Central memory CD8-positive, alpha-beta T cell (primary cell): ENCODE results near the gene A2M.

Experiments
- ATAC-seq: fragments of 150-1000 bp; cut with Tn5 transposase; replicated peaks from 2 replicates; pipeline ENCODE4 v1.10.0; 2022; ENCODE audit warnings: mild to moderate bottlenecking, moderate FRiP score, moderate number of reproducible peaks; ENCODE audit not compliant: poor library complexity, severe bottlenecking; ENCODE audit errors: extremely low read depth
- DNase-seq, 2 donors: peaks; one replicate each; pipeline ENCODE4 v3.0.0; 2021; ENCODE audit warnings: low spot score in 2 of 2
- H3K27ac Mint-ChIP-seq: one replicate; pipeline ENCODE4 v1.8.0; 2022; ENCODE audit warnings: low read depth, mild to moderate bottlenecking, moderate library complexity, mixed read lengths
- H3K27me3 Mint-ChIP-seq: one replicate; pipeline ENCODE4 v1.8.0; 2022; ENCODE audit warnings: mixed read lengths
- H3K36me3 Mint-ChIP-seq: one replicate; pipeline ENCODE4 v1.8.0; 2022; ENCODE audit warnings: mild to moderate bottlenecking, moderate library complexity, mixed read lengths; ENCODE audit not compliant: insufficient read depth
- H3K4me1 Mint-ChIP-seq: one replicate; pipeline ENCODE4 v1.8.0; 2022; ENCODE audit warnings: mixed read lengths
- H3K4me3 Mint-ChIP-seq: one replicate; pipeline ENCODE4 v1.8.0; 2022; ENCODE audit warnings: mild to moderate bottlenecking, moderate library complexity, mixed read lengths
- H3K9me3 Mint-ChIP-seq: one replicate; pipeline ENCODE4 v1.8.0; 2022; ENCODE audit warnings: mixed read lengths

A2M gene

DNA sequence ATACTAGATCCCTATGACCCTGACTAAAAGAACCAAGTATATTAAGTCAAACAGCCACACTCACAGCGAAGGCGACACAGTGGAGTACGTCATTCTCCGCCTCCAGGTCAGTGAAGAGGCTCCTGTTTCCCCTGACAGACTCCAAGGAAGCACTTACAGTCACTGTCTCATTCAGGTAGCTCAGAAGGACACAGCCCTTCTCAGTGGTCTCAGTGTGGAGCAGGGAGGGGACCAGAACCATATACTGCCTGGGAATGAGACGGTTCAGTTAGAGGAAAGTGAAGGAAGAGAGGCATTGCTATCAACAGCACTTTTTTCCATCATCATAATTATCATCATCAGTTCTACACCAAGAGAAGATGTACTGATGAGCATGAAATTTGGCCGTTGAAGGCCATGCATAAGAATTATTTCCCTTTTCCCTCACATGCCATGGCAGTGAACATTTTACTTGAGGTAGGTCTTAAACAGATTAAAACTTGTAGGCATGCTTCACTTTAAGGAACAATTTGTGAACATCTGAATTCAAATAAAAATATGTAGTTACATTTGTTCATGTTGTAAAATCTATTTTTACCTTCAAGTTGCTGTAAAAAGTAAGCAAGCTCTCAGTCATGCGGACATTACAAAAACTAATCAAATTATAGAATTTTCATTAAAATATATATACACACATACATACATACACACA lies 2.3 kb downstream of the A2M start:
- ATAC-seq = no peak
- no peaks in the 10 kb centered on the region for H3K27me3 Mint-ChIP-seq
- no peak overlapping the region for H3K27ac Mint-ChIP-seq
- H3K36me3 Mint-ChIP-seq = peaks cover 15% of the 10 kb centered on the region
- no peak overlapping the region for H3K4me3 Mint-ChIP-seq
- no peak for DNase-seq
- no peaks in the 10 kb centered on the region for H3K9me3 Mint-ChIP-seq
- peaks cover 32% of the 10 kb centered on the region for H3K4me1 Mint-ChIP-seq

GRCh38 chr12:9112076-9112853 lies 3.5 kb downstream of the A2M start:
- no peak overlapping the region for H3K4me3 Mint-ChIP-seq
- peaks cover 30% of the 10 kb centered on the region for H3K4me1 Mint-ChIP-seq
- H3K27ac Mint-ChIP-seq = no peak overlapping the region
- H3K36me3 Mint-ChIP-seq = peaks cover 18% of the 10 kb centered on the region
- H3K9me3 Mint-ChIP-seq = no peaks in the 10 kb centered on the region
- H3K27me3 Mint-ChIP-seq = no peaks in the 10 kb centered on the region
- DNase-seq = no peak
- no peak for ATAC-seq

DNA sequence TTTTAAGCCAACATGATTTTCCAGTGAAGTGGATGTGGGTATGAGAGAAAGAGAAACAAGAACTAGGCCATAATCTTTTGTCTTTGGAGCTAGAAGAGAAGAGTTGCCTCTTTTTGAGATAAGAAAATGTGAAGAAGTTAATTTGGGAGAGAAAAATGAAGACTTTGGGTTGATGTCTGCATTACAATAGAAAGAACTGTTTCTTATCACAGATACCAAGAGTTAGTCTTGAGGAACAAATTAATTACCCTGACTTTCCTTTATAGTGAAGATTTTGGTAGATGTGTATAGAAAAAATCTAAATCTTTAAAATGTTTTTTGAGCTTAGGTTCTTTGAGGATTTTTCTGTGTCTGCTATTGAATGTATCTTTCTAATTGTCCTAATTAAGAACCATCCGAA lies 4.2 kb downstream of the A2M start:
- no peaks in the 10 kb centered on the region for H3K27me3 Mint-ChIP-seq
- no peak for ATAC-seq
- peaks cover 20% of the 10 kb centered on the region for H3K36me3 Mint-ChIP-seq
- peaks cover 23% of the 10 kb centered on the region for H3K4me1 Mint-ChIP-seq
- no peak overlapping the region for H3K4me3 Mint-ChIP-seq
- DNase-seq = no peak
- H3K9me3 Mint-ChIP-seq = no peaks in the 10 kb centered on the region
- H3K27ac Mint-ChIP-seq = peak overlapping the region; percentile 2

GRCh38 chr12:9109737-9110491 lies 5.8 kb downstream of the A2M start:
- DNase-seq (no peak), ATAC-seq (no peak)
- no peaks in the 10 kb centered on the region for H3K9me3 Mint-ChIP-seq
- peaks cover 21% of the 10 kb centered on the region for H3K36me3 Mint-ChIP-seq
- H3K27ac Mint-ChIP-seq = no peak overlapping the region
- no peaks in the 10 kb centered on the region for H3K27me3 Mint-ChIP-seq
- H3K4me1 Mint-ChIP-seq = peaks cover 7% of the 10 kb centered on the region
- no peak overlapping the region for H3K4me3 Mint-ChIP-seq

- ATAC-seq = no peak
- Mint-ChIP-seq H3K36me3 (peaks cover 21% of the 10 kb centered on the region), H3K27ac (no peak overlapping the region), H3K4me1 (peaks cover 6% of the 10 kb centered on the region), H3K9me3 (no peaks in the 10 kb centered on the region), H3K4me3 (no peak overlapping the region), H3K27me3 (no peaks in the 10 kb centered on the region)
- no peak for DNase-seq
These were observed 6.6 kb downstream of the A2M start for GRCh38 chr12:9109213-9109522.

DNA sequence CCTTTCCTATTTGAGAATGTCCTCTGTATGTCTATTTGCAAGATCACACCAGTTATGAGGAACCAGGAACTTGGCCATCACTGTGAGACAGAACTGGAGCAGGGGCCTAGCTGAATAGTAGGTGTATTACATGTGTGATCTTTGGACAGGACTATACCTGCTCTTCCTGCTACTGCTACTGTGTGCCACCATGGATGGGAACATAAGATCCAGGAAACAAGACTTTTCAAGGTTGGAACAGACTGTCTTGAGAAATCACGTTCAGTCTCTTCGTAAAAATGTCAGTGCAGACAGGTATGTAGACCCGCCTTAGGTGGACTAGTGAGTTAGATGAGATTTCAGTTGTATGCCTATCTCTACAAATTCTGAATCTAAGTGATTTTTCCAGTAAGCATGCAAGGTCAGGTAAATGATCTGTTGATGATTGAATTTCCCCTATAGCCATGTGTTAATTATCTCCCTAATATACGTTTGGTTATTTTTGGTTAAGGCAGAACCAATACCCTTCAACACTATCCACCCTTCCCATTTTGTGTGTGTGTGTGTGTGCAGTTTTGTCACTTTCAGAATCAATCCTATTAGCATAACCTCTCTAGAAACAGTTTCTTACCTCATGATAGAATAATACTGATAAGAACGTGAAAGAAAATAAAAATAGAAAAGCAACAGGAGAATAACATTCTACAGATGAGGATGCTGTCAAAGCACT lies 7.1 kb downstream of the A2M start:
- Mint-ChIP-seq H3K27ac (no peak overlapping the region), H3K4me1 (peaks cover 6% of the 10 kb centered on the region), H3K9me3 (no peaks in the 10 kb centered on the region), H3K27me3 (no peaks in the 10 kb centered on the region), H3K4me3 (no peak overlapping the region), H3K36me3 (peaks cover 18% of the 10 kb centered on the region)
- DNase-seq (no peak), ATAC-seq (no peak)

GRCh38 chr12:9107542-9107873 lies 8.2 kb downstream of the A2M start:
- no peaks in the 10 kb centered on the region for H3K9me3 Mint-ChIP-seq
- no peaks in the 10 kb centered on the region for H3K27me3 Mint-ChIP-seq
- H3K4me1 Mint-ChIP-seq = peaks cover 2% of the 10 kb centered on the region
- no peak for ATAC-seq
- H3K36me3 Mint-ChIP-seq = peaks cover 14% of the 10 kb centered on the region
- no peak overlapping the region for H3K4me3 Mint-ChIP-seq
- DNase-seq = no peak
- no peak overlapping the region for H3K27ac Mint-ChIP-seq

DNA sequence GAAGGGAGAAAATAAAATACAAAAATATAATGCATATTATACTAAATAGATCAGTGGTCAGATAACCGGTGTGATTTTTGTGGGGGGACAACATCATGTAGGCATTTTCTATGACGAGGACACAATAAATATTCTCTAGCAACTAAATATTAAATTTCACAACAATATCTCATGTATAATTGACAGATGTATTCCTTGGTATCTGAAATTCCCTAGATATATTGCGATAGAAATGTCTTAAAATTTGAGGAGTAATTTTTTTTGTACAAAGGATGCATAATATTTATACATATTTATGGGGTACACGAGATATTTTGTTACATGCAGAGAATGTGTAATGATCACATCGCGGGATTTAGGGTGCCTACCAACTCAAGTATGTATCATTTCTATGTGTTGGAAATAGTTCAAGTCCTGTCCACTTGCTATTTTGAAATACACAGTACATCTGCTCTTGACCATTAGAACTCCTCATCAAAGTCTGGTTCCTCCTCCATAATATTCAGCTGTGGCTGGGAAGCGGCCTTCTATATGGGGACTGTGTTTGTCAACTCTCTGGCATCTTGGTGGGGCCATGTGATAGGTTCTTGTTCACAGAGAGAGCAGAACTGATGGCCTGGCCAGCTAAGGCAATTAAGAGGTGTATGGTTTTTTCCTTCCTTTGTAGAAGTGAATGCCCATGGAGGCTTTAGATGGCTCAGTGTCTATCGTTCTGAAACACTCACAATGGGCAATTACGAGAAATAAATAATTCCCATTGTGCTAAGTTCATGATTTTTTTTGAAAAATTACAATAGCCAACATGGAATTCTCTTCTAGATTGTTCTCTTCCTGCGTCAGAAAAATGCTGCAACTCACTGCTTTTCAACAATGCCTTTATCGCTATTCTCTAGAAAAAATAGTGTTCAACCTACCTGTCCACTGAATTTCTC lies 8.8 kb downstream of the A2M start:
- Mint-ChIP-seq H3K9me3 (no peaks in the 10 kb centered on the region), H3K4me3 (no peak overlapping the region), H3K27me3 (no peaks in the 10 kb centered on the region), H3K27ac (no peak overlapping the region), H3K4me1 (peaks cover 6% of the 10 kb centered on the region), H3K36me3 (peaks cover 17% of the 10 kb centered on the region)
- DNase-seq (no peak), ATAC-seq (no peak)

GRCh38 chr12:9106067-9106466 lies 9.7 kb downstream of the A2M start:
- H3K36me3 Mint-ChIP-seq = peaks cover 18% of the 10 kb centered on the region
- no peaks in the 10 kb centered on the region for H3K27me3 Mint-ChIP-seq
- ATAC-seq (no peak), DNase-seq (no peak)
- no peak overlapping the region for H3K4me3 Mint-ChIP-seq
- peaks cover 6% of the 10 kb centered on the region for H3K4me1 Mint-ChIP-seq
- H3K9me3 Mint-ChIP-seq = no peaks in the 10 kb centered on the region
- H3K27ac Mint-ChIP-seq = no peak overlapping the region

DNA sequence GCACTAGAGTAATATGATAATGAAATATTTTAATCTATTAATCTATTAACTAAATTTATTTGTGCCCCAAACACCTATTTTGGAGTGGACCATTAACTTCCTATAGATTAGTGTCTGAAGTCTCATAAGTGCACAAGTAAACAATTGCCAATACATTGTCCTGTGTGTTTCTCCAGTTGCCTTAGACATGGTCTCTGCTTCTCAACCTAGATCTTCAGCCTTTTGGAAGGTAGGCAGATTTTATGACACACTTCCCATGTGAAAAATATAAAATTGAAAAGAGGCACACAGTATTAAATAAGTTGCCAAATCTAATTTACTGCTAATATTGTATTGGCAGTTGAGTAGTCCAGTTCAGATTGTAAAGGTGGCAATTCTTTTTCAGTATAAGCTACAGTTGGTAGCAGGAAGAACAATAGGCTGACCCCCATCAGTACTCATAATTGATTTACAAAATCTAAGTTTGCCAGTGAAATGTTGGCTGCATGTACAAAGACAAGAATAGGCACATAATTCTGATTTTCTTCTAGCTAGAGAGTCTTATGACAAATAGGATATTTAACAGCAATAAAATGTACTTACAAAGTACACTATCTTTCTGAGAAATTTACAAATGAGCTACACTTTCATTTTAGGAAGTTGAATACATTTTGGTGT lies 10.8 kb downstream of the A2M start:
- H3K9me3 Mint-ChIP-seq = no peaks in the 10 kb centered on the region
- H3K4me3 Mint-ChIP-seq = no peak overlapping the region
- H3K27me3 Mint-ChIP-seq = no peaks in the 10 kb centered on the region
- ATAC-seq (no peak), DNase-seq (no peak)
- H3K36me3 Mint-ChIP-seq = peaks cover 22% of the 10 kb centered on the region
- no peak overlapping the region for H3K27ac Mint-ChIP-seq
- H3K4me1 Mint-ChIP-seq = peaks cover 6% of the 10 kb centered on the region

DNA sequence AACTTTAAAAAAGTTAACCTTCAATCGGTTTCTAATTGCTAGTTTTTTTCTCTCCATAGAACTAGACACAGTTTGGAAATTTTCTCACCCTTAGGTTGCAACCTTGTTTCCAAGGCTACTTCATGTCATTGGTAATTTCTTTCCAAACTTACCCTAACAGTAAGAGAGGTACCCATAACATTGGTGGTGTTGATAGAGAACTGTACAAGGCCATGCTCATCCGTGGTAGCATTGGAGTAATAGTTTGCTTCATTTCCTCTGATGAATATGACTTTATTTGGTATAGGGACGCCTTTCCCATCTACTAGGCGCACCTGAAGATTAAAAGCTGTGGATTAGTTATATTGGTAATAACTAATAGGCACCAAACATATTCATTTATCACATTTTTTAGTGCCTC lies 11.6 kb downstream of the A2M start:
- H3K9me3 Mint-ChIP-seq = no peaks in the 10 kb centered on the region
- DNase-seq (no peak), ATAC-seq (no peak)
- no peak overlapping the region for H3K27ac Mint-ChIP-seq
- no peak overlapping the region for H3K4me3 Mint-ChIP-seq
- H3K4me1 Mint-ChIP-seq = peaks cover 6% of the 10 kb centered on the region
- no peaks in the 10 kb centered on the region for H3K27me3 Mint-ChIP-seq
- H3K36me3 Mint-ChIP-seq = peaks cover 27% of the 10 kb centered on the region
